ENCODE results near the gene RAB5B. TPM values are rescaled to one million over a fixed set of nuclear protein-coding genes. Genes with fewer than 3 reads are reported as not detected.
"Not testable (repeated sequence)": the region's sequence is repeated elsewhere in the genome, so short reads cannot be mapped to it uniquely, and the experiment has no call there.

Gene RAB5B
- total RNA-seq, 4 donors from 2014 or later, result 75.5 to 84.9 (median 81.8) TPM

DNA sequence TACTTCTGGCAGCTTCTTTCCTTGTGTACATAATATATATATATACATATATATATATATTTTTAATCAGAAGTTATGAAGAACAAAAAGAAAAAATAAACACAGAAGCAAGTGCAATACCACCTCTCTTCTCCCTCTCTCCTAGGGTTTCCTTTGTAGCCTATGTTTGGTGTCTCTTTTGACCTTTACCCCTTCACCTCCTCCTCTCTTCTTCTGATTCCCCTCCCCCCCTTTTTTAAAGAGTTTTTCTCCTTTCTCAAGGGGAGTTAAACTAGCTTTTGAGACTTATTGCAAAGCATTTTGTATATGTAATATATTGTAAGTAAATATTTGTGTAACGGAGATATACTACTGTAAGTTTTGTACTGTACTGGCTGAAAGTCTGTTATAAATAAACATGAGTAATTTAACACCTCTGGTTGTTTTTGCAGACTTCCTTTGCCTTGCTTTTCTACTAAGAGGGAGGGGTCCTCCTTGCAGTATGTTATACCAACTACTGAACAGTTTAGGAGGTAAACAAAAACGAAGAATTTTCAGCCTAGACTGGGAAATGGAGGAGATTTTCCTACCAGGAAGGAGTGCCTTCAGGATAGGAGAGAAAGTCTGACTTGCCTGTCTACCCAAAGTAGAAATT lies 64.3 kb downstream of the RAB5B start:
- TF ChIP-seq POLR2A (IDR thresholded peaks at IDR 0.05), result no peak
- TF ChIP-seq, protein P1, sequence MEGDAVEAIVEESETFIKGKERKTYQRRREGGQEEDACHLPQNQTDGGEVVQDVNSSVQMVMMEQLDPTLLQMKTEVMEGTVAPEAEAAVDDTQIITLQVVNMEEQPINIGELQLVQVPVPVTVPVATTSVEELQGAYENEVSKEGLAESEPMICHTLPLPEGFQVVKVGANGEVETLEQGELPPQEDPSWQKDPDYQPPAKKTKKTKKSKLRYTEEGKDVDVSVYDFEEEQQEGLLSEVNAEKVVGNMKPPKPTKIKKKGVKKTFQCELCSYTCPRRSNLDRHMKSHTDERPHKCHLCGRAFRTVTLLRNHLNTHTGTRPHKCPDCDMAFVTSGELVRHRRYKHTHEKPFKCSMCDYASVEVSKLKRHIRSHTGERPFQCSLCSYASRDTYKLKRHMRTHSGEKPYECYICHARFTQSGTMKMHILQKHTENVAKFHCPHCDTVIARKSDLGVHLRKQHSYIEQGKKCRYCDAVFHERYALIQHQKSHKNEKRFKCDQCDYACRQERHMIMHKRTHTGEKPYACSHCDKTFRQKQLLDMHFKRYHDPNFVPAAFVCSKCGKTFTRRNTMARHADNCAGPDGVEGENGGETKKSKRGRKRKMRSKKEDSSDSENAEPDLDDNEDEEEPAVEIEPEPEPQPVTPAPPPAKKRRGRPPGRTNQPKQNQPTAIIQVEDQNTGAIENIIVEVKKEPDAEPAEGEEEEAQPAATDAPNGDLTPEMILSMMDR (IDR thresholded peaks at IDR 0.05 in 4 of 5, conservative IDR thresholded peaks at IDR 0.05 in 1 of 5), result no peak
- H3K27me3 ChIP-seq, result no peaks in the 10 kb centered on the region
- intact Hi-C loops (cut with DNase I; ENCODE audit: low total_unique reads) (no loop called here), in situ Hi-C loops (cut with MboI; ENCODE audit: low sequenced_read_pairs in 4 of 4) (no loop called here)
- H3K9me3 ChIP-seq, result no peaks in the 10 kb centered on the region
- no peak overlapping the region for H3K4me3 ChIP-seq
- DNase-seq (no peak), ATAC-seq (no peak)
- no peak overlapping the region for H3K27ac ChIP-seq
- H3K4me1 ChIP-seq, result peaks cover 10 to 16% of the 10 kb centered on the region in 2 donors
- peaks cover 0 to 34% of the 10 kb centered on the region in 2 donors for H3K36me3 ChIP-seq

DNA sequence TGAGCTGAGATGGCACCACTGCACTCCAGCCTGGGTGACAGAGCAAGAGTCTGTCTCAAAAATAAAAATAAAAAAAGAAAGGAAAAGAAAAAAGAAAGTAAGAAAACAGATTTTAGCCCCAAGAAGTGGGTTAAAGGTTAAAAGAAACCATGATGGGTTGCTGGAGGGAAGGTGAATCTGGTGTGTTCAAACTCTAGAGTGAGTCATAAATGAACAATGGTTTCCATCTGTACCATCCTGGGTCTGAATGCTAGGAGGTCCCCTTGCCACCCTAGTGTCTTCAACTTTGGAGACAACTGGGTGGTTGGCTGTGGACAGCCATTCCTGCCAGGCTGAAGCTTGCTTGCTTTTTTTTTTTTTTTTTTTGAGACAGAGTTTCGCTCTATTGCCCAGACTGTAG lies 66.3 kb downstream of the RAB5B start:
- Histone ChIP-seq H3K27ac (no peak overlapping the region), H3K27me3 (no peaks in the 10 kb centered on the region), H3K9me3 (no peaks in the 10 kb centered on the region), H3K36me3 (peaks cover 0 to 41% of the 10 kb centered on the region in 2 donors), H3K4me1 (peaks cover 15 to 19% of the 10 kb centered on the region in 2 donors), H3K4me3 (no peak overlapping the region)
- TF ChIP-seq, protein P1 (IDR thresholded peaks at IDR 0.05 in 4 of 5, conservative IDR thresholded peaks at IDR 0.05 in 1 of 5), result no peak
- TF ChIP-seq POLR2A (IDR thresholded peaks at IDR 0.05), result no peak
- DNase-seq (no peak), ATAC-seq (no peak)
- intact Hi-C loops (cut with DNase I; ENCODE audit: low total_unique reads), result no loop called here
- in situ Hi-C loops (cut with MboI; ENCODE audit: low sequenced_read_pairs in 4 of 4), result loop anchor here in 2 of 4 donors (5.0 to 10.0 kb wide), 2 partner anchors 43 to 65 kb away; partner anchors contain the start of genes PA2G4 (in 2 of the 2) and SUOX (in 1 of the 2)

DNA sequence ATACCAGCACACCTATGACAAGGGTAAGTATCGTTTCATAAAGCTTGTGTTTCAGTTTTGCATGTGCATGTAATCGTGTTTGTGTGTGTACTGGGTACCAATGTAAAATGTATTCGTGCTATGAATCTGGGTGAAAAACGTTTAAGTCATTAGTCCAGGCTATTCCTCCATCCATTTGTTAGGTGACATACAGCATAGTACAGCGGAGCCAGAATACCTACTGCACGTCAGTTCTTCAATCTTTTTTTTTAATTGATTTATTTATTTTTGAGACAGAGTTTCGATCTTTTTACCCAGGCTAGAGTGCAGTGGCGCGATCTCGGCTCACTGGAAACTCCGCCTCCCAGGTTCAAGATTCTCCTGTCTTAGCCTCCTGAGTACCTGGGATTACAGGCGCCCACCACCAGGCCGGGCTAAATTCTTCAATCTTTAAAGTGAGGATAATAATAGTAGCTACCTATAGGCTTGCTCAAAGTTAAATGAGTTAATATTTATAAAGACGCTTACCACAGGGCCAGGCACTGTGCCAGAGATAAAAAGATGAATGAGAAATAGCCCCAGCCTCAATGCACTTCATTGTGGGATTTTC lies 67.2 kb downstream of the RAB5B start:
- peaks cover 0 to 34% of the 10 kb centered on the region in 2 donors for H3K36me3 ChIP-seq

DNA sequence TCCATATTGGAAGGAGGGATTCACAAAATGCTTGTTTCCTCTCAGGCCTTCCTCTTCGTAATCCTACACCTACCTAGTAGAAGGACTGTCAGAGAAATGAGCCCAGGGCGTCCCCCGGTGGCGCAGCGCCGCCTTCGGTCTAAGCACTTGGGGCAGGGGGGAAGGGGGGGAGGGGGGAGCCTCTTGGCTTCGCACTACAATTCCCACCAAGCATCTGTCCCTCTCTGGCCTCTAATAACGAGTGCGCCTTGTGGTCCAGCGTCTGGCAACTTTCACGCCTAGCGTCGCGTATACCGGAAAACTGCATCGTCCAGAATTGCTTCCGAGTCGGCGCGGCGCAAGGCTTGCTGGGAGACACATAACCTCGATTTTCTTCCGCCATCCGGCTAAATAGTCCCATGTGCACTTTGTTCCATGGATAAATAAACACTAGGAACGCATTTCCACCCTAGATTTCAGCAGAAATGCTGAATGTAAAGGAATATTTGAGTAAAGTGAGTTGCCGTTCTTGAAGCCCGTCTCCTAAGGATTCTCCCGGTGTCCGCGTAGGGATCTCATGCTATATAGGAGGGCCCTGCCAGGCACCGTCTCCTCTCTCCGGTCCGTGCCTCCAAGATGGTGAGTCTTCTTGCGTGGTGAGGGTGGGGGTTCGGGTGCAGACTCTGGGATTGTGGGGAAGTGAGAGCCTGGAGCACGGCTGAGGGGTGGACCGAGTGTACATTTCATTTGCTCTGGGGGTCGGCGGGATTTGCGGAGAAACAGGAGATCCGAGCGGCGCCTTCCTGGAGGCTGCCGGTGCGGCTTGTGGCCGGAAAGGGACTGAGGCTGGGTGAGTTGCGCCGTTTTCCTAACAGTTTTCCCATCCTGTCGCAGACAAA lies 67.9 kb downstream of the RAB5B start, which contains the start of gene RPS26:
Gene RPS26, plus strand, starts transcription at position 367 of the 878 bp plus-strand sequence. Its CDS starts 249 bp downstream, at position 616.
- DNase-seq (peak; percentile 96 to 97), ATAC-seq (peak; percentile 98 to 99)
- H3K9me3 ChIP-seq, result no peaks in the 10 kb centered on the region
- in situ Hi-C loops (cut with MboI; ENCODE audit: low sequenced_read_pairs in 4 of 4) (loop anchor here in 2 of 4 donors (5.0 to 10.0 kb wide), 2 partner anchors 44 to 63 kb away; partner anchors contain the start of genes PA2G4 (in 2 of the 2) and SUOX (in 1 of the 2)), intact Hi-C loops (cut with DNase I; ENCODE audit: low total_unique reads) (loop anchor here (1.0 to 2.0 kb wide), 6 partner anchors 45 to 223 kb away; partner anchors contain the start of genes ORMDL2, PA2G4, PYM1 and RAB5B)
- peaks cover 15 to 19% of the 10 kb centered on the region in 2 donors for H3K4me1 ChIP-seq
- peaks cover 0 to 28% of the 10 kb centered on the region in 2 donors for H3K36me3 ChIP-seq
- TF ChIP-seq POLR2A (IDR thresholded peaks at IDR 0.05), result peak; percentile 86 to 90
- TF ChIP-seq, protein P1 (IDR thresholded peaks at IDR 0.05 in 4 of 5, conservative IDR thresholded peaks at IDR 0.05 in 1 of 5), result peak; percentile 11 to 70 (median 40)
- H3K27me3 ChIP-seq, result no peaks in the 10 kb centered on the region
- H3K27ac ChIP-seq, result peak within 1 kb of the TSS; percentile 87 to 98 (median 94)
- peak within 1 kb of the TSS; percentile 66 to 94 (median 86) for H3K4me3 ChIP-seq

More for the DNA sequence above, 67.2 kb downstream of the RAB5B start:
- Histone ChIP-seq H3K9me3 (no peaks in the 10 kb centered on the region), H3K27ac (peak overlapping the region; percentile 87 to 98 (median 94)), H3K4me3 (peak overlapping the region; percentile 66 to 94 (median 86)), H3K4me1 (peaks cover 15 to 19% of the 10 kb centered on the region in 2 donors), H3K27me3 (no peaks in the 10 kb centered on the region)
- intact Hi-C loops (cut with DNase I; ENCODE audit: low total_unique reads) (loop anchor here (1.0 kb wide), 4 partner anchors 45 to 223 kb away; partner anchors contain the start of genes ORMDL2, PYM1 and RAB5B), in situ Hi-C loops (cut with MboI; ENCODE audit: low sequenced_read_pairs in 4 of 4) (loop anchor here in 2 of 4 donors (5.0 to 10.0 kb wide), 2 partner anchors 44 to 64 kb away; partner anchors contain the start of genes PA2G4 (in 2 of the 2) and SUOX (in 1 of the 2))
- TF ChIP-seq, protein P1 (IDR thresholded peaks at IDR 0.05 in 4 of 5, conservative IDR thresholded peaks at IDR 0.05 in 1 of 5), result peak in 1 of 5 experiments; percentile 7
- no peak for TF ChIP-seq POLR2A (IDR thresholded peaks at IDR 0.05)
- ATAC-seq, result no peak
- DNase-seq, result no peak

- Histone ChIP-seq H3K36me3 (peaks cover 0 to 28% of the 10 kb centered on the region in 2 donors), H3K4me1 (peaks cover 15 to 19% of the 10 kb centered on the region in 2 donors), H3K4me3 (peak overlapping the region; percentile 66 to 94 (median 86)), H3K27ac (peak overlapping the region; percentile 87 to 98 (median 94))
- not testable (repeated sequence) for DNase-seq, H3K27me3 ChIP-seq, H3K9me3 ChIP-seq
- in situ Hi-C loops (cut with MboI; ENCODE audit: low sequenced_read_pairs in 4 of 4), result loop anchor here in 2 of 4 donors (5.0 to 10.0 kb wide), 2 partner anchors 45 to 62 kb away; partner anchors contain the start of genes PA2G4 (in 2 of the 2) and SUOX (in 1 of the 2)
- ATAC-seq, result peak in 1 of 2 donors; percentile 2
- intact Hi-C loops (cut with DNase I; ENCODE audit: low total_unique reads), result loop anchor here (2.0 kb wide), 2 partner anchors 62 to 74 kb away; partner anchors contain the start of genes PA2G4 and RPL41
Observed at GRCh38 chr12:56042430-56042813, 68.5 kb downstream of the RAB5B start.
